Prostate gland (tissue), 2 donors: ENCODE measurements around the gene LRRC10B. TPM values are rescaled to one million over a fixed set of nuclear protein-coding genes. Genes with fewer than 3 reads are reported as not detected.

ENCODE experiments used
- DNase-seq: peaks from one replicate; pipeline ENCODE4 v3.0.0-alpha.2; 2019; ENCODE audit warnings: low spot score
- H3K27ac ChIP-seq, 2 donors: fragments of 200-600 bp; sonication (generic); 2 replicates each; pipeline ENCODE4 v1.5.1; 2017 to 2019
- H3K27me3 ChIP-seq: fragments of 200-600 bp; sonication (generic); replicated peaks from 2 replicates; pipeline ENCODE4 v1.5.1; 2019; ENCODE audit not compliant: insufficient read depth
- H3K36me3 ChIP-seq, 2 donors: fragments of 200-600 bp; sonication (generic); 1 replicate in 1 of 2; 2 replicates in 1 of 2; pipeline versions ENCODE4 v1.5.1 to v1.8.1; 2017 to 2019
- H3K4me1 ChIP-seq: fragments of 200-600 bp; sonication (generic); replicated peaks from 2 replicates; pipeline ENCODE4 v1.5.1; 2019
- H3K4me3 ChIP-seq, 2 donors: fragments of 200-600 bp; sonication (generic); 2 replicates each; pipeline ENCODE4 v1.5.1; 2017 to 2019
- H3K9me3 ChIP-seq: fragments of 200-600 bp; sonication (generic); 2 replicates; pipeline ENCODE4 v1.5.1; 2017
- POLR2A ChIP-seq: fragments of 450-650 bp; IDR thresholded peaks from one replicate; pipeline ENCODE4 v1.6.1; 2016; ENCODE audit warnings: antibody characterized with exemption, mild to moderate bottlenecking
- POLR2AphosphoS5 ChIP-seq: sonication (generic); formaldehyde crosslinking; IDR thresholded peaks from one replicate; pipeline ENCODE4 v1.6.1; 2017; ENCODE audit warnings: antibody characterized with exemption
- WGBS: methylation state at CpG from one replicate; pipeline ENCODE4 v1.1.5; 2018; 5-methylcytosine and 5-hydroxymethylcytosine counted together
- intact Hi-C: fragments of 100-400 bp; cut with DNase I; formaldehyde crosslinking; loops from one replicate; pipeline ENCODE4 v1.14.2; 2022
- total RNA-seq, 2 donors: library from RNA; depleted of rRNA; stranded (reverse); fragments of >200 nt; gene quantifications; one replicate each; pipeline ENCODE4 v1.1.0, GENCODE V29; 2016
- TF ChIP-seq, protein P1 (sequence below), 4 experiments: fragments of 200-600 bp in 2 of 4; fragments of 450-650 bp in 2 of 4; sonication (generic) in 2 of 4; IDR thresholded peaks; 1 replicate in 3 of 4; 2 replicates in 1 of 4; pipeline ENCODE4 v1.5.1; 2016 to 2019; ENCODE audit warnings: antibody characterized with exemption in 4 of 4, mild to moderate bottlenecking in 2 of 4, moderate library complexity in 2 of 4

The LRRC10B gene
- total RNA-seq, 2 donors from 2014 or later = 0.09 to 1.2 TPM

DNA sequence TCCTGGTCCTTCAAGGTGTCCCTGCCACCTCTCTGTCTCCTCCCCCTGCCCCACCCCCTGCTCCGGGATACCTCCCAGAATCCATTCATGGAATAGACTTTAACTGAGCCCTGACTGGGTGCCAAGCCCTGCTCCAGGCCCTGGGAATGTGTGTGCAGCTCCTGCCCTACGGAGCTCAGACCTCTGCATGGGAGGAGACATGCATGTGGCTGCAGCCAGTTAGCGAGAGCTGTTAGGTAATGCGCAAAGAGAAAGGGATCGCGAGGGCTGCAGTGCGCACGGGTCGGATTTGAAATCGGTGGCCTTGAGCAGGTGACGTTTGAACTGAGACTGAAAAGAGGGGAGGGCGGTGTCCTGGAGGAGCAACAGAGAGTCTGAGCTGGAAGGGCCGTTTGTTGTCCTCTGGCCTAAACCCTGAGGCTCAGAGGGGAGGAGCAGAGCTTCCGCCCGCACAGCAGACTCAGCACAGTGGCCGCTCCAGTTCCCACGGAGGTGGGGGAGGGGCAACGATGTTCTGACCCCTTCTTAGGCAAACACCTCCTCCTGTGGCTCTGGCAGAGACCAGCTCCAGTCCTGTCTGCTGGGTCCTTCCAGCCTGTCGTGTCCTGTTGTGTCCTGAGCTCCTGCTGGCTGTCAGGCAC lies 19.8 kb upstream of the LRRC10B start:
- DNase-seq = peak; percentile 39
- intact Hi-C loops = no loop called here
- Histone ChIP-seq H3K9me3 (no peaks in the 10 kb centered on the region), H3K27ac (peak overlapping the region; percentile 16 to 40), H3K4me1 (peaks cover 5% of the 10 kb centered on the region), H3K36me3 (no peaks in the 10 kb centered on the region), H3K4me3 (peak overlapping the region in 1 of 2 donors; percentile 8), H3K27me3 (no peaks in the 10 kb centered on the region)
- TF ChIP-seq, protein P1, sequence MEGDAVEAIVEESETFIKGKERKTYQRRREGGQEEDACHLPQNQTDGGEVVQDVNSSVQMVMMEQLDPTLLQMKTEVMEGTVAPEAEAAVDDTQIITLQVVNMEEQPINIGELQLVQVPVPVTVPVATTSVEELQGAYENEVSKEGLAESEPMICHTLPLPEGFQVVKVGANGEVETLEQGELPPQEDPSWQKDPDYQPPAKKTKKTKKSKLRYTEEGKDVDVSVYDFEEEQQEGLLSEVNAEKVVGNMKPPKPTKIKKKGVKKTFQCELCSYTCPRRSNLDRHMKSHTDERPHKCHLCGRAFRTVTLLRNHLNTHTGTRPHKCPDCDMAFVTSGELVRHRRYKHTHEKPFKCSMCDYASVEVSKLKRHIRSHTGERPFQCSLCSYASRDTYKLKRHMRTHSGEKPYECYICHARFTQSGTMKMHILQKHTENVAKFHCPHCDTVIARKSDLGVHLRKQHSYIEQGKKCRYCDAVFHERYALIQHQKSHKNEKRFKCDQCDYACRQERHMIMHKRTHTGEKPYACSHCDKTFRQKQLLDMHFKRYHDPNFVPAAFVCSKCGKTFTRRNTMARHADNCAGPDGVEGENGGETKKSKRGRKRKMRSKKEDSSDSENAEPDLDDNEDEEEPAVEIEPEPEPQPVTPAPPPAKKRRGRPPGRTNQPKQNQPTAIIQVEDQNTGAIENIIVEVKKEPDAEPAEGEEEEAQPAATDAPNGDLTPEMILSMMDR (IDR thresholded peaks at IDR 0.05) = no peak
- TF ChIP-seq POLR2AphosphoS5 = peak; percentile 18
- WGBS = 31% methylated on average over 19 of the region's 19 CpGs

DNA sequence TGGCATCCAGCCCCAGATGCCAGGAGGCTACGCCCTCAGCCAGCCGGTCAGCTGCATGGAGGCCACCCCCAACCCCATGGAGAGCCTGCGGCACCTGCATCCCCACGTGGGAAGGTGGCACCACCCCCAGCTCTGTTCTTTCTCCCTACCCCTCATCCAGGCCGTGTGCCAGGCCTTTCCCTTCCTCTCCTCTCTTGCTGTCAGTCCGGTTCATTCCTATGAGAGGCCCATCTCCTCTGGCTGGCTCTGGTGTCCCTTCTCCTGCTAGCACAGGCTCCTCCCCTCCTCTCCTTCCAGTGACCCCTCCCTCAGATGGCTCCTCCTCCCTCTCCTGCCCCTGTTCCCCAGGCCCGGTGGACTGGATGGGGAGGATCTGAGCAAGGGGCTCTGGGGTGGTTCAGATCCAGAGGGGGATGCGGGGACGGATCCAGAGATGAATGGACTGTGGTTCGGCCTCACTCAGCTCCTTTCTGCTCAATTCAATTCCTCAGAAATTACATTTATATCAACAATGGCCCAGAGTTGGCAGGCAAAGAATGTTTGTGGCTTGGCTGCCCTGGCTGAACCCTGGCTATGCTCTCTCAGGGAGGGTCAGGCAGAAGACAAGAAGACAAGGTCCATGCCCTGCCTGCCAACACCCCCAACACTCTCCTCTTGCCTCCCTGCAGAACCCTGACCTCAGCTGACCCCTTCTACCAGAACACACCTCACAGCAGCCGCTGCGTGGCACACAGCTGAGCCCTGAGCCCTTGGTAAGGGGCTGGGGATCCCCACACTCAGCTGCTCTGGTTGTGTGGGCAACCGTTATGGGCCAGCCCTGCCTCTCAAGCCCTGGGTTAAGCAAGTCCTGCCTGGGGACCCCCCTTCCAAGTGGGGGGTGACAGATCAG lies 18.5 kb upstream of the LRRC10B start:
- H3K36me3 ChIP-seq = no peaks in the 10 kb centered on the region
- peak overlapping the region in 1 of 2 donors; percentile 40 for H3K27ac ChIP-seq
- no peaks in the 10 kb centered on the region for H3K27me3 ChIP-seq
- intact Hi-C loops = no loop called here
- no peaks in the 10 kb centered on the region for H3K9me3 ChIP-seq
- WGBS = 48% methylated on average over 13 of the region's 13 CpGs
- TF ChIP-seq POLR2AphosphoS5 = no peak
- TF ChIP-seq POLR2A = no peak
- TF ChIP-seq, protein P1 (IDR thresholded peaks at IDR 0.05) = no peak
- DNase-seq = no peak
- H3K4me3 ChIP-seq = no peak overlapping the region
- peaks cover 5% of the 10 kb centered on the region for H3K4me1 ChIP-seq

DNA sequence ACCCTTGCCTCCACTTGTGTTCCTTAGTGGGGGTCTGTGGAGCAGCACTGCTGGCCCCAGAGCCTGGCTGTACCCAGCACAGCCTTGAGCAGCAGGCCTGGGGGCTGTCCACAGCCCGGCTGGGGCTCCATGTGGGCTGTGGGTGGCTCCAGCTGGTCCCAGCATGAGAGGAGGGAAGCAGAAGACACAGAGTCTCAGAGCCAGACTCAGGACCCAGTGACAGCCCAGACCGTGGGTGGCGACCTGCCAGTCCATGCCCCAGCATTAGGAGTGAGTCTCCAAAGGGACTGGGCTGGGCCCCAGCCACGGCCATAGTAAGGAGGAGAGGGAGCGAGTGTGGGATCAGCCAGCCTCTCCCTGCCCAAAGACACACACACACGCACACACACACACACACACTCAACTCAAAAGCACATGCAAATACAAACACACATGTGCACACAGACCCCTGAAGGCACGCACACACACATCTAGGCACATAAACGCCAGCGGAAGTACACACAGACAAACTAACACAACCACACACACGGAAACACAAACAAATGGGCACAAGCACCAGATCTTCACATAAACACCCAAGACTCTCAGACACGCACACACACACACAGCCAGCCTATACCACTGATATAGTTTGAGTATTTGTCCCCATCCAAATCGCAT lies 16.7 kb upstream of the LRRC10B start:
- H3K4me1 ChIP-seq = peaks cover 5% of the 10 kb centered on the region
- no peak for DNase-seq
- WGBS = 87% methylated on average over 12 of the region's 12 CpGs

DNA sequence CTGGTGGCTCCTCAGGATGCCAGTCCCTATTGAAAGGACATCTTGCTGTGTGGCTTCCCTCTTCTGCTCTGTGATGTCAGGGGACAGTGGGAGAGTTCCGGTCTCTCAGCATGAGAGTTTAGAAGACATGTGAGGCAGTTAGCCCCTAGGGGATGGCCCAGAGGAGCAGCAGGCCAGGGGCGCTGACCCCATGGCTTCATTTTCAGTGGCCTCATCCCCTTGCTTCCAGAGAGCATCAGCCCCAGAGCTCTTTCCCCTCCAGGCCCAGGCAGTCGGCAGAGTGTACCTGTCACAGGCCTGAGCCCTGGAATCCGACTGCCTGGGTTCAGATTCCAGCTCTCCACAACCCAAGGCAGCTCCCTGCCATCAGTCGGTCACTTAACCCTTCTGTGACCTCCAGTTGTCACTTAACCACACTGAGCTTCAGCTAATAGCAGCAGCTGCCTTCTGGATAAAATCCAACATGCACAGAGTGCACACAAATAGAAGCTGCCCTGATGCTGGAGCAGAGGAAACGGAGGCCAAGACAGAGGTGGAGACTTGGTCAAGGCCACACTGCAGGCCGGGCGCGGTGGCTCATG lies 14.1 kb upstream of the LRRC10B start:
- Histone ChIP-seq H3K4me1 (peaks cover under 1% of the 10 kb centered on the region), H3K4me3 (no peak overlapping the region), H3K9me3 (no peaks in the 10 kb centered on the region), H3K27me3 (no peaks in the 10 kb centered on the region), H3K36me3 (no peaks in the 10 kb centered on the region), H3K27ac (no peak overlapping the region)
- 70% methylated on average over 9 of the region's 9 CpGs for WGBS
- TF ChIP-seq, protein P1 (IDR thresholded peaks at IDR 0.05) = no peak
- TF ChIP-seq POLR2A (no peak), POLR2AphosphoS5 (no peak)
- intact Hi-C loops = no loop called here
- DNase-seq = no peak

More for the DNA sequence above, 16.7 kb upstream of the LRRC10B start:
- Histone ChIP-seq H3K27me3 (no peaks in the 10 kb centered on the region), H3K9me3 (no peaks in the 10 kb centered on the region), H3K27ac (no peak overlapping the region), H3K36me3 (no peaks in the 10 kb centered on the region), H3K4me3 (no peak overlapping the region)
- intact Hi-C loops = no loop called here
- TF ChIP-seq POLR2AphosphoS5 = no peak
- TF ChIP-seq, protein P1 (IDR thresholded peaks at IDR 0.05) = no peak
- no peak for TF ChIP-seq POLR2A
